Heart right ventricle (tissue), 16 donors: Measurements from ENCODE around the gene NECTIN1. TPM values are rescaled to one million over a fixed set of nuclear protein-coding genes. Genes with fewer than 3 reads are reported as not detected.
A peak's percentile ranks its signal among the peaks of the same experiment; 100 is the strongest.

Experiments used
- ATAC-seq, 8 donors: fragments of 200-7000 bp; cut with Tn5 transposase; one replicate each; pipeline ENCODE4 v1.9.1; 2020; ENCODE audit warnings: mild to moderate bottlenecking in 8 of 8, moderate library complexity in 8 of 8, moderate number of reproducible peaks in 1 of 8
- DNase-seq, 2 donors: peaks; one replicate each; pipeline ENCODE4 v3.0.0-alpha.2; 2020
- H3K27ac ChIP-seq, 10 donors: fragments of 200-600 bp; sonication (generic) in 2 of 10; one replicate each; pipeline versions ENCODE4 v1.5.0 to v1.8.0; 2020 to 2022; ENCODE audit warnings: mild to moderate bottlenecking in 3 of 10
- H3K27me3 ChIP-seq, 7 donors: fragments of 200-600 bp; one replicate each; pipeline ENCODE4 v1.8.0; 2021 to 2022; ENCODE audit warnings: mild to moderate bottlenecking in 2 of 7
- H3K36me3 ChIP-seq, 9 donors: fragments of 200-600 bp; sonication (generic) in 1 of 9; one replicate each; pipeline versions ENCODE4 v1.5.0 to v1.8.0; 2020 to 2022; ENCODE audit warnings: mild to moderate bottlenecking in 2 of 9
- H3K4me1 ChIP-seq, 9 donors: fragments of 200-600 bp; sonication (generic) in 1 of 9; one replicate each; pipeline versions ENCODE4 v1.5.0 to v1.8.0; 2020 to 2022; ENCODE audit warnings: mild to moderate bottlenecking in 4 of 9
- H3K4me3 ChIP-seq, 10 donors: fragments of 200-600 bp; sonication (generic) in 2 of 10; one replicate each; pipeline versions ENCODE4 v1.5.0 to v1.8.0; 2020 to 2022; ENCODE audit warnings: mild to moderate bottlenecking in 7 of 10, moderate library complexity in 2 of 10
- H3K9me3 ChIP-seq, 11 donors: fragments of 200-600 bp in 10 of 11; sonication (generic) in 2 of 11; one replicate each; pipeline versions ENCODE4 v1.5.0 to v1.8.0; 2013 to 2022; ENCODE audit warnings: mild to moderate bottlenecking in 2 of 11, control low read depth in 1 of 11, moderate library complexity in 1 of 11
- WGBS, 2 donors: extraction: QIAGEN DNeasy Blood & Tissue Kit; methylation state at CpG; one replicate each; pipeline ENCODE4 v1.1.7; 2013; ENCODE audit warnings: inconsistent platforms in 1 of 2; 5-methylcytosine and 5-hydroxymethylcytosine counted together
- intact Hi-C, 10 donors: fragments of 100-400 bp; cut with DNase I; formaldehyde crosslinking; loops; one replicate each; pipeline versions ENCODE4 v1.11.1 to v1.14.2; 2022
- polyA plus RNA-seq, 2 donors: library from polyadenylated mRNA; stranded (reverse); fragments of 200-250 nt; gene quantifications; one replicate each; pipeline ENCODE4 v1.2.3, GENCODE V29; 2013
- total RNA-seq, 10 donors: library from RNA; stranded (reverse); fragmentation: NEBNext Ultra II Directional in 3 of 10; extraction: Animal tissue kit (Norgen Biotek cat#: 25700) in 3 of 10; gene quantifications; one replicate each; pipeline versions ENCODE4 v1.2.1 to v1.2.4, GENCODE V29; 2021 to 2023
- TF ChIP-seq, protein P1 (sequence below), 9 donors: fragments of 200-600 bp; sonication (generic) in 2 of 9; IDR thresholded peaks; one replicate each; pipeline versions ENCODE4 v1.5.0 to v1.8.0; 2021 to 2022; ENCODE audit warnings: antibody characterized with exemption in 9 of 9, mild to moderate bottlenecking in 5 of 9, moderate library complexity in 1 of 9
- donor health status: Arrhythmogenic right ventricular cardiomyopathy.
- donor health status: ischemic (EF 13 %, LVEDD 7.1; RV severe dilation, severe dysfunction).
- donor health status: healthy with polysubstance abuse.
- donor health status: DM: no; HTN: yes; CAD: no.
- donor health status: DM: no; HTN: no; CAD: no.
- donor health status: ischemic (EF 25% LVEDD 6.9; RV normal size, moderate dysfunction).
- donor health status: ischemic (EF 25% LVEDD 5.7; RV mildly dilated, moderate dysfunction).
- donor health status: healthy.
- donor health status: DM: yes; HTN: yes; CAD: no.
- donor health status: Ischemic cardiomyopathy.
- donor health status: ischemic (EF 35%, LVEDD 5.7; RV mildly dilated, moderate dysfunction).
- donor health status: nonischemic (EF 11% LVEDD 7.7; RV severe dilation, severe dysfunction).
- donor health status: DM: yes; HTN: yes; CAD: no.
- donor health status: PGD.
- donor health status: ischemic (EF 29% LVEDD 5.4; RV normal size, mild dysfunction).
- donor health status: nonischemic (EF 23%, LVEDD 6.1; RV moderate dilation, normal function).

NECTIN1 gene
- total and polyA plus RNA-seq, 12 donors: 4.0 to 22.8 (median 10.4) TPM

DNA sequence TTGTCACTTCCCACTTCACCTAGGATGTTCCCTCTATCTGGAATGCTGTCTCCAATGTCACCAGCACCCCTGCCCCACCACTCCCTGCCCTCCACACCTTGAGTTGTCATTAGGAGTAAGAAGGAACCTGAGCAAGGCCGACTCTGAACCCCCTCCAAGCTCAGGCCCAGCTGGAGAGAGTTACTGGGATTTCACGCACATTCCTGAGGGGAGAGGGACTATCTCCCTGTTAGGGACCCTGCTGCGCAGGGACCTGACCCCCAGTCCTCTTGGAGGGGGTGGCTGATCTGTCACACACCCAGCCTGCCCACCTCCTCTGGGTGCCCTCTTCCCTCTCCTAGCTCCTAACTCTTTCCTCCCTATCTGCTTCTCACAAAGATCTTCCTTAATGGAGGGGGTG, 81.7 kb downstream of the NECTIN1 start:
- ATAC-seq (no peak), DNase-seq (no peak)
- peaks cover 0 to 6% (median 0%) of the 10 kb centered on the region in 9 donors for H3K4me1 ChIP-seq
- H3K9me3 ChIP-seq: no peaks in the 10 kb centered on the region
- 55 to 70% methylated on average over 3 of the region's 3 CpGs for WGBS, 2 donors
- intact Hi-C loops: loop anchor here in 1 of 10 donors (10.0 kb wide), 1 partner anchor 162 kb away; no protein-coding TSS in a partner anchor
- H3K27ac ChIP-seq: no peak overlapping the region
- H3K27me3 ChIP-seq: peaks cover 0 to 17% (median 0%) of the 10 kb centered on the region in 7 donors
- TF ChIP-seq, protein P1, sequence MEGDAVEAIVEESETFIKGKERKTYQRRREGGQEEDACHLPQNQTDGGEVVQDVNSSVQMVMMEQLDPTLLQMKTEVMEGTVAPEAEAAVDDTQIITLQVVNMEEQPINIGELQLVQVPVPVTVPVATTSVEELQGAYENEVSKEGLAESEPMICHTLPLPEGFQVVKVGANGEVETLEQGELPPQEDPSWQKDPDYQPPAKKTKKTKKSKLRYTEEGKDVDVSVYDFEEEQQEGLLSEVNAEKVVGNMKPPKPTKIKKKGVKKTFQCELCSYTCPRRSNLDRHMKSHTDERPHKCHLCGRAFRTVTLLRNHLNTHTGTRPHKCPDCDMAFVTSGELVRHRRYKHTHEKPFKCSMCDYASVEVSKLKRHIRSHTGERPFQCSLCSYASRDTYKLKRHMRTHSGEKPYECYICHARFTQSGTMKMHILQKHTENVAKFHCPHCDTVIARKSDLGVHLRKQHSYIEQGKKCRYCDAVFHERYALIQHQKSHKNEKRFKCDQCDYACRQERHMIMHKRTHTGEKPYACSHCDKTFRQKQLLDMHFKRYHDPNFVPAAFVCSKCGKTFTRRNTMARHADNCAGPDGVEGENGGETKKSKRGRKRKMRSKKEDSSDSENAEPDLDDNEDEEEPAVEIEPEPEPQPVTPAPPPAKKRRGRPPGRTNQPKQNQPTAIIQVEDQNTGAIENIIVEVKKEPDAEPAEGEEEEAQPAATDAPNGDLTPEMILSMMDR (IDR thresholded peaks at IDR 0.05): no peak
- H3K36me3 ChIP-seq: no peaks in the 10 kb centered on the region
- H3K4me3 ChIP-seq: no peak overlapping the region

DNA sequence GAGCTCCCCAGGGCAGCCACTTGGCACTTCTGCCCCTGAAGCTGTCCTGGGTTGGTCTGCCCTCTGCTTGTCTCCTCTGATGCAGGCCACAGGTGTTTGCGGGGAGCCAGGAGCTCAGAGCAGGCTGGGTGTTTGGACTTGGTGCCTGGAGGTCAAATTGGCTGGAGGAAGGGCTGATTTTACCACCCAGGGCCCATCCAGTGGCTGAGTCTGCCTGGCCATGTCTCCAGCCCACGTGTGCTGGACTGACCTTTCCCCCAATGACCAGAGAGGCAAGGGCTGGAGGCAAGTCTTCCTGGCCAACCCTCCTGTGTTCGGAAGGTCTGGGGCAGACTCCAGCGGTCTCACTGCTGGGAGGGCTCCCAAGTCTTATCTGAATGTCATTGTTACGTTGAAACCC, 84.0 kb downstream of the NECTIN1 start:
- DNase-seq (no peak), ATAC-seq (peak in 1 of 8 donors; percentile 25)
- Histone ChIP-seq H3K27ac (no peak overlapping the region), H3K4me3 (no peak overlapping the region), H3K4me1 (no peaks in the 10 kb centered on the region), H3K27me3 (peaks cover 0 to 23% (median 4%) of the 10 kb centered on the region in 7 donors), H3K36me3 (no peaks in the 10 kb centered on the region), H3K9me3 (no peaks in the 10 kb centered on the region)
- intact Hi-C loops: loop anchor here in 1 of 10 donors (10.0 kb wide), 1 partner anchor 160 kb away; no protein-coding TSS in a partner anchor
- 69 to 87% methylated on average over 5 of the region's 5 CpGs for WGBS, 2 donors
- TF ChIP-seq, protein P1 (IDR thresholded peaks at IDR 0.05): no peak

DNA sequence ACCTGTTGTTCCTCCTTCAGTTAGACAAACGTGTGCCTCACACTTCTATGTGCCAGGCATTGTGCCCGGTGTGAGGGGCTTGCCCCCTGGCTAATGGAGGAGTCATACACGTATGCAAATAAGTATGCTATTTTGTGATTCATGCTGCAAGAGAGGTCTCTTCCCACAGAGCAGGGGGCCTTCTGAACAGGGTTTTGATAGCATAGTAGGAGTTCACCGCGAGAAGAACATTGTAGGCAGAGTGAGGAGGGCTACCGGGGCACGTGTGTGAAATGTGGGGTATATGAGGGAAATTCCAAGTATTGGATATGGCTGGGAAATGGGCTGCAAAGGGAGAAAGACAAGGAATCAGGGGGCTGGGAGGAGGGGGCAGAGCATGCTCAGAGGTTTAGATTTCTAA, 84.5 kb downstream of the NECTIN1 start:
- Histone ChIP-seq H3K27ac (no peak overlapping the region), H3K4me3 (no peak overlapping the region), H3K36me3 (no peaks in the 10 kb centered on the region), H3K27me3 (peaks cover 0 to 28% (median 5%) of the 10 kb centered on the region in 7 donors), H3K4me1 (no peaks in the 10 kb centered on the region), H3K9me3 (no peaks in the 10 kb centered on the region)
- 89 to 92% methylated on average over 7 of the region's 7 CpGs for WGBS, 2 donors
- TF ChIP-seq, protein P1 (IDR thresholded peaks at IDR 0.05): no peak
- DNase-seq: no peak
- intact Hi-C loops: loop anchor here in 1 of 10 donors (10.0 kb wide), 1 partner anchor 160 kb away; no protein-coding TSS in a partner anchor
- no peak for ATAC-seq

DNA sequence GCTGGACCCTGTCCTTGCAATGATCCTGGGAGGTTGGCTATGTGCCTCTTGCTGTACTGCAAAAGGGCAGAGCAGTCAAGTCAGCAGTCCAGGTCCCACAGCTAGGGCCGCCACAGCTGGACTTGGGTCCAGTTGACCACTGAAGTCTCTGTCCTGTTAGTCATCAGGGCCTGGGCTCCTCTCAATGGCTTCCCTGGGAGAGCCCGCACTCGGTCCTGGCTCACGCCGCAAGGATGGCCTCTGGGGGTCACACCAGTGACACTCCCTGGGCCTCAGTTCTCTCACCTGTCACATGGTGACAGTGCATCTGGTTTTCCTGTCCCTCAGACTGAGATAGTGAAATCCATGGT, 85.1 kb downstream of the NECTIN1 start:
- Histone ChIP-seq H3K4me3 (no peak overlapping the region), H3K27ac (no peak overlapping the region), H3K4me1 (no peaks in the 10 kb centered on the region), H3K9me3 (no peaks in the 10 kb centered on the region), H3K36me3 (no peaks in the 10 kb centered on the region), H3K27me3 (peaks cover 0 to 31% (median 5%) of the 10 kb centered on the region in 7 donors)
- DNase-seq (no peak), ATAC-seq (peak in 1 of 8 donors; percentile 49)
- 90 to 91% methylated on average over 5 of the region's 5 CpGs for WGBS, 2 donors
- intact Hi-C loops: loop anchor here in 1 of 10 donors (10.0 kb wide), 1 partner anchor 159 kb away; no protein-coding TSS in a partner anchor
- TF ChIP-seq, protein P1 (IDR thresholded peaks at IDR 0.05): no peak
